HEK293T (cell line): ENCODE measurements around the gene ATCAY.
"Not testable (repeated sequence)": the region's sequence is repeated elsewhere in the genome, so short reads cannot be mapped to it uniquely, and the experiment has no call there.

Experiments
- CTCF ChIA-PET: fragments of 350-600 bp; formaldehyde crosslinking; extraction: SDS; loops from one replicate; lab custom pipeline; 2021; ENCODE audit warnings: antibody characterized with exemption, inconsistent platforms; lab: Yijun Ruan, JAX
- POLR2A ChIA-PET: fragments of 350-600 bp; formaldehyde crosslinking; extraction: SDS; loops from one replicate; lab custom pipeline; 2020; ENCODE audit warnings: antibody characterized with exemption, inconsistent platforms; lab: Yijun Ruan, JAX
- DNase-seq: peaks from one replicate; pipeline ENCODE4 v3.0.0; 2012; ENCODE audit warnings: mixed read lengths; ENCODE audit errors: extremely low spot score
- ARNT ChIP-seq: fragments of 450-650 bp; IDR thresholded peaks from 2 replicates; pipeline ENCODE4 v1.6.1; 2017; ENCODE audit warnings: mild to moderate bottlenecking
- BHLHE40 ChIP-seq: fragments of 450-650 bp; IDR thresholded peaks from 2 replicates; pipeline ENCODE4 v1.6.1; 2016; ENCODE audit warnings: mild to moderate bottlenecking, moderate library complexity, borderline replicate concordance
- CTBP1 ChIP-seq: fragments of 450-650 bp; IDR thresholded peaks from 2 replicates; pipeline ENCODE4 v1.6.1; 2016; ENCODE audit warnings: borderline replicate concordance
- ELF4 ChIP-seq: fragments of 450-650 bp; IDR thresholded peaks from 2 replicates; pipeline ENCODE4 v1.6.1; 2017; ENCODE audit warnings: antibody characterized with exemption
- FOXA1 ChIP-seq: fragments of 450-650 bp; IDR thresholded peaks from 2 replicates; pipeline ENCODE4 v1.6.1; 2016; ENCODE audit warnings: mild to moderate bottlenecking
- FOXK2 ChIP-seq: fragments of 450-650 bp; IDR thresholded peaks from 2 replicates; pipeline ENCODE4 v1.6.1; 2016; ENCODE audit warnings: mild to moderate bottlenecking
- FOXM1 ChIP-seq: fragments of 450-650 bp; IDR thresholded peaks from 2 replicates; pipeline ENCODE4 v1.6.1; 2017; ENCODE audit warnings: mild to moderate bottlenecking, borderline replicate concordance
- HDGF ChIP-seq: fragments of 450-650 bp; IDR thresholded peaks from 2 replicates; pipeline ENCODE4 v1.6.1; 2017; ENCODE audit warnings: antibody characterized with exemption, borderline replicate concordance
- L3MBTL2 ChIP-seq: fragments of 450-650 bp; conservative IDR thresholded peaks from 2 replicates; pipeline ENCODE4 v1.6.1; 2016; ENCODE audit warnings: mild to moderate bottlenecking
- LEF1 ChIP-seq: fragments of 450-650 bp; IDR thresholded peaks from 2 replicates; pipeline ENCODE4 v1.6.1; 2017; ENCODE audit warnings: mild to moderate bottlenecking, borderline replicate concordance
- NFRKB ChIP-seq: fragments of 450-650 bp; IDR thresholded peaks from 2 replicates; pipeline ENCODE4 v1.6.1; 2016; ENCODE audit warnings: mild to moderate bottlenecking, moderate library complexity
- PKNOX1 ChIP-seq: fragments of 450-650 bp; IDR thresholded peaks from 2 replicates; pipeline ENCODE4 v1.6.1; 2016
- SUZ12 ChIP-seq: fragments of 450-650 bp; IDR thresholded peaks from 2 replicates; pipeline ENCODE4 v1.6.1; 2016; ENCODE audit warnings: mild to moderate bottlenecking
- TARDBP ChIP-seq: fragments of 450-650 bp; IDR thresholded peaks from 2 replicates; pipeline ENCODE4 v1.6.1; 2016
- ZNF384 ChIP-seq: fragments of 450-650 bp; IDR thresholded peaks from 2 replicates; pipeline ENCODE4 v1.6.1; 2016

Gene ATCAY

GRCh38 chr19:3964256-3965194, 84.0 kb downstream of the ATCAY start:
- TF ChIP-seq FOXM1 (no peak), SUZ12 (no peak), HDGF (no peak), ZNF384 (no peak), ELF4 (no peak), LEF1 (no peak), FOXA1 (no peak), BHLHE40 (no peak), NFRKB (no peak), TARDBP (no peak)
- DNase-seq: no peak
- POLR2A ChIA-PET: interaction anchor here (1.6 kb wide), 1 partner anchor 21 kb away, joined by 5 read pairs; the partner anchor contains the start of gene EEF2
- CTCF ChIA-PET: no interaction called here

- TF ChIP-seq BHLHE40 (no peak), ELF4 (no peak), L3MBTL2 (no peak), NFRKB (no peak), LEF1 (no peak), TARDBP (no peak), FOXK2 (no peak)
- no peak for DNase-seq
- ChIA-PET CTCF (no interaction called here), POLR2A (no interaction called here)
These were observed 85.8 kb downstream of the ATCAY start for GRCh38 chr19:3966051-3967017.

- CTCF ChIA-PET: interaction anchor here (0.7 to 1.8 kb wide), 2 partner anchors 20 to 150 kb away, joined by 4 to 8 read pairs; no protein-coding TSS in a partner anchor
- not testable (repeated sequence) for DNase-seq
- POLR2A ChIA-PET: interaction anchor here (0.6 to 2.4 kb wide), 7 partner anchors 10 to 205 kb away, joined by 3 to 35 read pairs (median 4); partner anchors contain the start of genes EEF2, MRPL54 and NMRK2
These were observed 87.5 kb downstream of the ATCAY start for GRCh38 chr19:3967983-3968382.

GRCh38 chr19:3968556-3969434, 88.3 kb downstream of the ATCAY start:
- TF ChIP-seq FOXK2 (peak; percentile 91), NFRKB (no peak), ZNF384 (no peak), CTBP1 (peak; percentile 43; the same call in 1 of the 2 replicates), PKNOX1 (no peak), ELF4 (no peak), TARDBP (no peak), FOXA1 (no peak), ARNT (0 out of 2 replicates have a peak, but pooled peaks have one; percentile 21)
- ChIA-PET CTCF (interaction anchor here (0.6 to 1.8 kb wide), 3 partner anchors 19 to 198 kb away, joined by 3 to 8 read pairs (median 7); no protein-coding TSS in a partner anchor), POLR2A (interaction anchor here (0.6 to 2.4 kb wide), 10 partner anchors 11 to 206 kb away, joined by 3 to 35 read pairs (median 4); partner anchors contain the start of genes EEF2, MRPL54 and NMRK2)
- DNase-seq: peak; percentile 80

- DNase-seq: peak; percentile 33
- CTCF ChIA-PET: interaction anchor here (0.6 to 1.8 kb wide), 3 partner anchors 18 to 197 kb away, joined by 3 to 8 read pairs (median 7); no protein-coding TSS in a partner anchor
- POLR2A ChIA-PET: interaction anchor here (1.1 to 2.4 kb wide), 9 partner anchors 10 to 207 kb away, joined by 3 to 35 read pairs (median 4); partner anchors contain the start of genes EEF2 and MRPL54
- TF ChIP-seq FOXK2: no peak
- TF ChIP-seq CTBP1: no peak
- TF ChIP-seq PKNOX1: peak; percentile 45
These were observed 89.2 kb downstream of the ATCAY start for GRCh38 chr19:3969435-3970312.
